HL-60/S4 treated with phorbol 12-myristate 13-acetate at 8.2 ng/mL for 4 days and 3 days (cell line): ENCODE results near the gene CDCP1.

Experiments
- in situ Hi-C: fragments of 300-500 bp; cut with MboI; formaldehyde crosslinking; loops from 2 replicates; pipeline ENCODE4 v1.15.0; 2022; ENCODE audit warnings: low sequenced_read_pairs

CDCP1 gene

GRCh38 chr3:45118615-45119071 is 27.5 kb downstream of the CDCP1 start:
- in situ Hi-C loops: no loop called here

GRCh38 chr3:45116350-45116749 is 29.8 kb downstream of the CDCP1 start:
- in situ Hi-C loops: no loop called here

DNA sequence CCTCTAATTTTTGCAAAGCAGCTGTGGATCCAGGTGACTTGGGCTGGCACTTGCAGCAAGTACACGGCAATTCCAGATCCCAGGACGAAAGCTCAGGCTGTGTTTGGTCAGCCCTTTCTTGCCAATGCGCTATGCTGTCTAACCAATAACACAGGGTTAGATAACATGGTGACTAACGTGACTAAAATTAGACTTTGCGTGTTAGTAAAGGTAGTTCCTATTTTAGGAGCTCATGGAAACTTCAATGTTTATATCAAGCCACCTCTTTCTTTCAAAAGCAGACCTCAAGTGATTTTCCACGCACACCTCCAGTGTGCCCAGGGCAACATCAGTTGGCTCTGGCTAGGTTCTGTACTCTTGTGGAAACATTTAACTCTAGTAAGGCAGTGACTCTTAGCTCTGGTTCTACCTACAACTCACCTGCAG is 32.5 kb downstream of the CDCP1 start:
- in situ Hi-C loops: no loop called here

GRCh38 chr3:45112939-45113338 is 33.2 kb downstream of the CDCP1 start:
- in situ Hi-C loops: no loop called here

- in situ Hi-C loops: no loop called here
These were observed 35.7 kb downstream of the CDCP1 start for GRCh38 chr3:45110509-45110833.

GRCh38 chr3:45109771-45110508 is 36.2 kb downstream of the CDCP1 start:
- in situ Hi-C loops: no loop called here

DNA sequence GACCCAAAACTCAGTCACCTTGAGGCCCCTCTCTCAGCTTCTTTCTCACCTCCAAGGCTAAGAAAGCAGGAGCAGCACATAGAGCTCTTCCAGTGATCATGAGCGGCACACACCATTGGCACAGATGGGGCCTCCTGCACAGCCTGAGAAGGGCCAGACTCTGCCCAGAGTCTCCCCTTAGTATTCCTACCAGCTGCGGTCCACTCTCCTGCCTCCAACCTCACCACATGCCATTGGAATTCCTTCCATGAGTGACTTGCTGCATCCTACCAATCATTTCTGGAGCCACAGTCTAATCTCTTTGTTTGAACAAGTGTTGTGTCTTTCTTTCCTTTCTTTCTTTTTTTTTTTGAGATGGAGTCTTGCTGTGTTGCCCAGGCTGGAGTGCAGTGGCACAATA is 39.3 kb downstream of the CDCP1 start:
- in situ Hi-C loops: no loop called here

GRCh38 chr3:45105855-45106671 is 40.1 kb downstream of the CDCP1 start:
- in situ Hi-C loops: no loop called here

GRCh38 chr3:45104715-45105711 is 41.2 kb downstream of the CDCP1 start:
- in situ Hi-C loops: no loop called here

GRCh38 chr3:45103753-45104714 is 42.1 kb downstream of the CDCP1 start:
- in situ Hi-C loops: no loop called here

DNA sequence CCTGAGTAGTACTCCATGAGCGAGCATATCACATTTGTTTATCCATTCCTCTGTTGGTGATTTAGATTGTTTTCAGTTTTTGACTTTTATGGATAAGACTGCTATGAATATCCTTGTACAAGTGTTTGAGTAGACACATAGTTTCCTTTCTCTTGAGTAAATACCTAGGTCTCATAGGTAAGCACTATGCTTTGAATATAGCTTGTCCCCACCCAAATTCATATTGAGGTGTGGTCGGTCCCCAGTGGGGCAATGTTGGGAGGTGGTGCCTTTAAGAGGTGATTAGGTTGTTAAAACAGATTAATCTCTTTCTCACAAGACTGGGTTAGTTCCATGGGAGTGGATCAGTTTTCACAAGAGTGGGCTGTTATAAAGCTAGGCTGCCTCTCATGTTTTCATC is 42.8 kb downstream of the CDCP1 start:
- in situ Hi-C loops: no loop called here

DNA sequence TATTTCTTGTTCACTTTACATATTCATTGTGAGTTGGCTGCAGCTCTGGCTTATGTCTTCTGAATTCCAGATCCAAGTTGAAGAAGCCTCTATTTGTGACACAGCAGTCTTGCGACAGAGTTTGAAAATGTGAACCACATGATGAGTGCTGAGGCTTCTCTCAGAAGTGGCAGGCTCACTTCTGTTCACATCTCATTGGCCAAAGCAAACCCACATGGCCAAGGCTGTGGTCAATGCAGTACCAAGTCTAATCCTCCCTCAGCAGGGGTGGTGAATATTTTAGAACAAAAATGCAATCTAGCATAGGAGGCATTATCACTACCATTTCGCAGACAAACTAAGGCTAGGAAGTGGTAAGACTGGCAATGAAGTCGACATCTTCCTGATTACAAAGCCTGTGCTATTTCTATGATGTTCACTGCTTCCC is 45.2 kb downstream of the CDCP1 start:
- in situ Hi-C loops: no loop called here

DNA sequence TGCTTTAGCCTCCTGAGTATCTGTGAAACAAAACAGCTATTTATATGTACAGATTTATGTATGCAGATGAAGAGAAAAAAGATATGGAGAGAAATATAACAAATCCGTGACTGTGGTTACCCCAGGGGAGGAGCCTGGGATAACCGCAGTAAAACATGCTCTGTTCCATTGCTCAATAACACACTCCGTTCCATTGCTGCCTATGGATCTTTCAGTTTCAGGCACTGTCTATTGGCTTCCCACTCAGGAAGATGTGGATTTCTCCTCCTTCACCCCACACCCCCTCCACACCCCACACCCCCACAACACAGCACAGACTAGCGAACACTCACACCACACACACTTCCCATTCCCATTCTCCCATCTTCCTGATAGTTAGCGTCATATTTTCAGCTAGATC is 47.9 kb downstream of the CDCP1 start:
- in situ Hi-C loops: no loop called here

DNA sequence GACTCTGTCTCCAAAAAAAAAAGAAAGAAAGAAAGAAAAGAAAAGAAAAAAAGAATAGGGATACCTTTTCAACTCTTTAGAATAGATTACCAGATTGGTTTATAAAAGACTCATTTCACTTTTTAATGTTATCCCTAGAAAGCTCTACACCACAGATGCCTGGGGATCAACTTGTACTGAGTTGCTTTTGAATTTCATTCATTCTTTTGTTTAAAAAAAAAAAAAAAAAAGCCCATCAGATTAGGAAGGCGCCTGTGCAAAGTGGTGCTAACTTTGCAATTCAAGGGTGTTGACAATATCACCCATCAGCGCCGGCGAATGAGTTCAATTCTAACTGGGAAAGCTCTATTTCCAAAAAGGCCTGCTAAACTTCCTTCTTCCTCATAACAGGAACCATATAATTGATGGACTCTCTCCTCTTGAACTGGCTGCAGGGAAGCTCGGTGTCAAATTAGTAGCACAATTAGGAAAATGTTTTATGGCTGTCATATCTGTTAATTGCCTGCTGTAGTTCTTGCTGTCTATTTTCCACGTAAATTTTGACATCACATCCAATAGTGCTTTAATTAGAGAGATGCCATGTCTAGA is 48.8 kb downstream of the CDCP1 start:
- in situ Hi-C loops: no loop called here

GRCh38 chr3:45095916-45096526 is 50.2 kb downstream of the CDCP1 start:
- in situ Hi-C loops: no loop called here

DNA sequence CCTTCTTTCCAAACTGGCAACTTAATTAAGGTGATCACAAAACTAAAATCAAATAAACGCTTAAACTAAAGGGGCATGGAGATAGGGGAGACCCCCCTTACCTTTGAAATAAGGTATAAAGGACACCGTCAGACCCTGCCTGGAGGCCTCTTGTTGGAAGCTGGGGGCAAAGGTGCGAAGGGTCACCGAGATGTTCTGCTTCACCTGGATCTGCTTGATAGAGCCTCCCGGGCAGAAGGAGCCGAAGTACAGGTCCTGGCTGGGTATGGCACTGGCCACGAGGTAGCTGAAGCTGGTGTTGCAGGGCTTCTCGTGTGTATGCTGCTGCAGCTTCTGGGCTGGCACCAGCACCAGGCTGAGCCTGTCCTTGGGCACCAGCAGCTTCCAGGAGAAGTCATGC is 53.0 kb downstream of the CDCP1 start:
- in situ Hi-C loops: no loop called here

DNA sequence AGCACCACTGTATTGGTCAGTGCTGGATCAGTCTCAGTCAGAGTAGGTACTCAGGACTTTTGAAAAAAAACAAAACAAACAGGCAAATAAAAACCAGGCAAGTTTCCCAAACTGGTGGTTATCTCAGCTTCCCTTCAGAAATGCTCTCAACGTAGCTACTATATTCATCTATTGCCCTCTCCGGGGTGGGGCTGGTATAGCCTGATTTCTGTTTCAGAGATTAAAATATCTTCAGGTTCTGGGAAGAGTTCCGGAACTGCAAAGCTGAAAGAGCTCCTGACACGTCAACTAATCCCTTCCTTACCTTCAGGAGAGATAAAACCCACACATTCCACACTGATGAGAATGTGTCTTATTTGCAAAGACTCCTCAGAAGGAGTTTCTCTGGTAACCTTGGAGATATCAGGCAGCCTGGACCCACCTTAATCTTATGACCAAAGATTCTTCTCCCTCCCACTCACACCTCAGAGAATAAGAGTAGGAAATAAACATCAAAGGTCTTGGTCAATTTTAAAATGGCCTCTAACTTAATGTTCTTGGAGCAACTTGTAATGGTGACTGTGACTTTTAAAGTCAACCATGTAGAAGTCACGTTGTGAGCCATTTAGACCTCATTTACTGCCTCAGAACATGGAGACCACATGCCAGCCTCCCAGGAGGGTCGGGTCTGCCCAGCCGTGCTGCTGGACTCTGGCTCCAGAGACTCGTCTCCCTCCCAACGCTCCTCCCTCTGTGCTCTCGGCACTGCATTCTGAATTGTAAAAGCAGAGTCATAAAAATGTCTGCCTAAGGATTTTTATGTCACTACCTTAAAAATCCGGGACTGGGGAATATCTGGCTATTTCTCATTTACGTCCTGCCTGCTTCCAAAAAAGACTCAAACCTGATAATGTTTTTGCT is 53.8 kb downstream of the CDCP1 start:
- in situ Hi-C loops: no loop called here

DNA sequence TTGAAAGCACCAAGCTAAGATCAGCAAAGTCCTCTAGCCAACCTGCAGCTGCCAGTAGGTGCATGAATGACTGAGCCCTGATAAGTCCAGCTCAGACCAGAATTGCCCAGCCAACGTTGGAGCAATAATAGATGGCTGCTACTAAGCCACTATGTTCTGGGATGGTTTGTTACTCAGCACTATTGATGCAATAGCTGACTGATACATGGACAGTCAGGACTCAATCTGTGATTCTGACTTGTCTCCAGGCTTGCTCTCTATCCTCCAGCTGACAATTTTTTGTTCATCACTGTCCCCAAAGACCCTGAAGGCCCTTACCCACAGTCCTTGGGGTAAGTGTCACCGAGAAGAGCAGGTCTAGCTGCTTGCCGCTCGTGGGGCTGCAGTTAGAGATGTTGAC is 55.3 kb downstream of the CDCP1 start:
- in situ Hi-C loops: no loop called here
